ENCODE measurements around the gene LPP.

LPP gene

DNA sequence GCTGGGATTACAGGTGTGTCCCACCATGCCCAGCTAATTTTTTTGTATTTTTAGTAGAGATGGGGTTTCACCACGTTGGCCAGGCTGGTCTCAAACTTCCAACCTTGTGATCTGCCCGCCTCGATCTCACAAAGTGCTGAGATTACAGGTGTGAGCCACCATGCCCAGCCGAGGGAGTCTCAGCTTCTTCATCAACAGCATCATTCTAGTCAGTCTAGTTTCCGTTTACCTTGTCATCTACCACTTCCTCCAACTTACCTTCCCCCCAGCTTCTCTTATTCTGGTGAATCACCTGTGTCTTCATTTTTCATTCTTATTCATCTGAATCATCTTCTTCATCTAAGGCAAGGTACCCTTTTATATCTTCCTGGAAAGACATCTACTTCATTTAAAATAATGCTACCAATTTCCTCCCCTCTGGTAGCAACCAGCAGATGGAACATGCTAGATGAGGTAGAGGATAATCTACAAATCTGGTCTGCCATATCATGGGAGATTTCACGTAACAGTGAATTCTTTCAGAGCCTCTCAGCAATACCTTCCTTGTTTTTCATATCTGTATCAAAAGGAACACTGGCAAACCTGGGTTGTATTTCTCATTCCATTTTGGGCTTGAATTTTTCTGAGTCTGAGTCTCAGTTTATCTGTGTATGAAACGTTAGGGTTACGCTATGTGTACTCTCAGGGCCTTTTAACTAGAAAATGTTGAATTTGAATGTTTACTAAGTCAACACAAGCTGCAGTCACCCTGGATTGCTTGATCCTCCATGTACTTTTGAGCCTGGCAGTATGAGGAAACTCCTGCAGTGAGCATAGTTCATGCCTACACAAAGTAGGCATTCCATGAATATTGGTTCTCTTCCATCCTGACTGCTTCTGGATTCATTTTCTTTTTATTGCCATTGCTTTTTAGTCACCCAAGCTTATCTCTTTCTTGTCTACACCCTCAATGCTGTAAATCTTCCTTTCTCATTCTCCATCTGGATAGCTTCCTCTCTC, 16.8 kb downstream of the LPP start:
- DNase-seq (ENCODE audit: low spot score), result no peak

DNA sequence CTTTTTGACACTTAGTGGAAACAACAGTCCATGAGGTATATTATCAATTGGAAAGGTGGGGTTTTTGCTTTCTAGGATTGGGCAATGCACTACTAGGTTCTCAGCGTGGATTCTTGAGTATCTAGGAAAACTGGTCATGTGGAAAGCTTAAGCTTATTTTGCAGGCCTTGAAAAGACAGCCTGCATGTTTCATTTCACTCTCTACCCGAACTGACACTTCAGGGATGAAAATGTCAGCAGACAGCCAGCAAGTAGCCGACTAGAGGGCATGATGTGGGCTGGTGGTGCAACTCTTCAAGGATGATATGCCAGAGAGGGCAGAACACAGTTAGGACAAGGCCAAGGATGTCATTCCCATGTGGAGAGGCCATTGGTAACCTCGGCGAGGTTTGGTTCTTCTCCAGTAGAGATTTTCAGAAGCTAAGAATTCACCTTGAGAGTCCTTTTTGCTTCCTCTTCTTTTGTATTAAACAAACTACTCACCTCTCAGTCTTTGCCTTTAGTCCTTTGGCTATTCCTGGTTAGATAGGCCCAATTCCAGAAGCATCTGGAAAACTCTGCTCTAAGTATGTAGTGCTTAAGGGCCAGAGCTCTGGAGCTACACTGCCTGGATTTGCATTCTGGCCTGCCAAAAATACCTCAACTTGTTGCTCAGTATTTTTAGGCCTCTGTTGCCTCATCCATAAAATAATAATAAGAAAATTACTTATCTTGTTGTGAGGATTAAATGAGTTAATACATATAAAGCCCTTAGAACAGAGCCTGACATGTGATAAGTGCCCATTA, 17.9 kb downstream of the LPP start:
- no peak for DNase-seq (ENCODE audit: low spot score)

DNA sequence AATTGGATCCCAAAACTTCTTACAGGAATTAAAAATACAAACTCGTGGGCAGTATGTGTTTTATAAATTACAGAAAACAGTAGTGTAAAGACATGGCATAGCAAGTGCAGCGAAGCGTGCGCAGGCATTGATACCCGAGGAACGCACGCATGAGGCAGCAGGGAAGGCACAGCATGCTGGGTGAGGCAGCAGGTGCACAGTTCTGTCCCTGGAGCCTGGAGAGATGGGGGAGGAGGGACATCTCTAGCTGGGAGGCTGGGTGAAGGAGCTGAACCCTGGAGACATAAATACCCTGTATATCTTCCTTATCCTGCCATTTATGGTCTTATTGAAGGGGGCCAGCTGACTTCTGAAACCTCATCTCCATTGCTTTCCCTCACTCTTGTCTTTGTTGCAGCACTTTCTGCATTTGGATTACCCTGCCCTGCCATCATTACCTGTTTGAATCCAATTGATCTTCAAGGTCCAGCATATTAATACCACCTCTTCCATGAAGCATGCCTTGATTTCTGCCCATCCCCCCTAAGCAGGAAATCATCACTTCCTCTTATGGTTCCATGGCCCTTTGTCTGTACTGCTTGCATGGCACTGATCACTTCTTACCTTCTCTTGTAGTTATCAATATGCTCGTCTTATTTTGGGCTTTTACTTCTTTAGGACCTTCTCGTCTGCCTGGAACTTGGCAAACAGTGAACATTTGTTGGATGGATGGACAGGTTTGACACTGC, 20.5 kb downstream of the LPP start:
- DNase-seq (ENCODE audit: low spot score), result no peak

DNA sequence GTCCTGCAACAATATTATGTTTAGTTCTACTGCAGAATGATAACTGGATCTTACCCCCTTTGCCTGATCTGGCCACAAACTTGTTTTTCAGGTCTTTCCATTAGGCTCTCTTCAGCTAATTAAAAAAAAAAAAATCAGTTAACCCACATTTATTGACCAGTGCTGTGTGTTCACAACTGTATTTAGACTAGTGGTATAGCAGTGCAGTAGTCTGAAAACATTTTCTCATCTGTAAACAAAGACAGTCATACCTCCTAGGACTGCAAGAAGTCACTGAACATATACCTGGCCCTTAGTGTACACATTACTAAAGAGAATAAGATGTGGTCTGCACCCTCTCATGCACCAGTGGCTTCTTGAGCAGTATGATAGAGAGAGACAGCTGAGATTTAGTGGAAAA, 22.5 kb downstream of the LPP start:
- DNase-seq (ENCODE audit: low spot score), result no peak

DNA sequence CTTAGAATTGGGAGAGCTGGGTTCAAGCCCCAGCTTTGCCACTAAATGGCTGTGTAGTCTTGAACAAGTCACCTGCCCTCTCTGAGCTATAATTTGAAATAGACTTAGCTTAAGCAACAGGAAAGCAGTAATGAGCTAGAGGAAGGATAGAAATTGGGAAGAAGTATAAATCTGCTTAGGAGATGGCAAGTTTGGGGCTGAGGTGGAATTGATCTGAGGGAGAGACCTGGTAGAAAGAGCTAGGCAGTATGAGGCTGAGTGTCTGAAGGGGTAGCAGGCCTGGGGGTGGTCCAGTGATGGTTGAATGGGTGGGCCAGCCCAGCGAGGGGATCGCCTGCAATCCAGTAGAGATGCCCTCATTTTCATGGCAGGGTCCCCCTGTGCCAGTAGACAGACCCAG, 22.9 kb downstream of the LPP start:
- DNase-seq (ENCODE audit: low spot score), result no peak

DNA sequence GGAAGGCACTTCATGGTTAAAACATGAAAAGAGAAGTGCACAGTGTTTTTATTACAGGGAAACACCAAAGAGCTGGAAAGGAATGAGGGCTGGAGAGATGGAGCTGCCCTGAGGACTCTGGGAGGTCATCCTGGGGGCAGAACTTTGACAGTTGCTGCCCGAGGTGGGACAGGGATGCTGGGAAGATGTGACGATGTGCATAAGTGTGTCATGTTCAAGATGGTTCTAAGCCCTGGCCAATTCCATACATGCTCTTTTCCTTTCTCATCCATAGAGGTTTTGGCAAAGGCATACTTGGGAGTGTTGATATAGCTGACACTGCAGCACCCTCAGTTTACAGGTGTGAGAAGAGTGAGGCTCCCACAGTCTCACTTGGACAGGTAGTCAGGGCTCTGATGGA, 23.8 kb downstream of the LPP start:
- no peak for DNase-seq (ENCODE audit: low spot score)

DNA sequence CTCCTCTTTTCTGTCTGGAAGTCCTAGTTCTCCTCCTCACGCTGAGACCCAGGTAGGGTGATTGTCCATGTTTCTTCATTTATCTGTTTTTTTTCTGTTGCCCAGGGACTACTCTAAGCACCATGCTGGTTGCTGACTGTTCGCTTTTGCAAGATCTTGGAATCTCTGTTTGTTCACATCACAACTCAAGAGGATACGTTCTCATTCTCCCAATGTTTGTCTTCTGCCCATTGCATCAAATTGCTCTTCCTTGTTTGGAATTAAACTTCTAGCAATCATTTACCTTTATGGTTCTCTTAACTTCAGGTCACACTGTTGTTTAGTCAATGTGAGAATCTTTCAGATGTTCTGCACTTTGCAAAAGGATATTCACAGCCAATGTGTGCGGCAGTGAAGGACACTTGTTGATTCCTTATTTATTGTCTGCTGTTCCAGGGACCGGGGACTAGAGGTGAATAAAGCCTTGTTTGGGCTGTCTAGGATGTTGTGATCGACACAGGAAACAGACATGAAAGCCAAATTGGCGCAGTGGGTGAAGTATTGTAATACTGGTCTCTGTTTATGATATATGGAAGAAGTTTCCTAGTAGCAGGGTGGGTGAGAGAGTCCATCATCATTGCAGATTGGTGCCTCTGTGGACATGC, 24.5 kb downstream of the LPP start:
- no peak for DNase-seq (ENCODE audit: low spot score)

DNA sequence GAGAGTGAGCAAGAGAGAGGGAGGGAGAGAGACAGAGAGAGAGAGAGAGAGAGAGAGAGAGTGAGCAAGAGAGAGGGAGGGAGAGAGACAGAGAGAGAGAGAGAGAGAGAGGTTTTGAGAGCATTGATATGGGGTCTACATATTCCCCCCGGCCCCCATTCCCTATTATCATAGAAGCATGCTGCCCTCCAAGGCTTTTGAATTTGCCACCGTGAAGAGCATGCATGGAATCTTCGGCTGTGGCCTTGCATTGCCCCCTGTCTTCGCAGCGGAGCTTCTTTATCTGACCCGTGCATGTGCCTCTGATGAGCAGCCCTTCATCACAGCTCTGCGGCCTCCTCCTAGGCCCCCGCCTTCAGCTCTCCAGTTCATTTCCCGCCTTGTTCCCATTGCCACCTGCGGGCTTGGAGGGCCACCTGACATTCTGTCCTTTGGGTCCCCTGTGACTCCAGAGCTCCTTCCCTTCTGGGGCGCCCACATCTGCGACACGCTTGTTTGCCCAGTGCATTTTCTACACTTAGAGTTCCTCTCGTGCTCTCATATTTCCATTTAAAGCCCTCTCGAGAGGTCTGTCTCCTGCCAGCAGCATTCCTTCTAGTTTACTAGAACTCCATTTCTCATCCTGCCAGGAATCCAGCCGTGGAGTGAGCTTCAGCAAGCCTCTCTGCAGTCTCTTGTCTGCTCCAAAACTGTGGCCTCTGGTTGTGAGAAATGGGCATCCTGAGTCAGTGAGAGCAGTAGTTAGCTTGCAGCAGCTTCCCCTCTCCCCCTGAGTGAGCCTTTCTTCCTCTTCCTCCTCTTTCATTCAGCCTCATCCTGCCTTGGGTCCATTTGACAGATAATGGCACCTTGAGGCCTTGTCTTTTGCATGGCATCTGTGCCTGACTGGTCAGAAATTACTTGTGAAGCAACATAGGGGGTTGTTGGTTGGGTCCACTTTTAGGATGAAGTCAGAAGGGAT, 25.3 kb downstream of the LPP start:
- DNase-seq (ENCODE audit: low spot score), result peak; percentile 72

DNA sequence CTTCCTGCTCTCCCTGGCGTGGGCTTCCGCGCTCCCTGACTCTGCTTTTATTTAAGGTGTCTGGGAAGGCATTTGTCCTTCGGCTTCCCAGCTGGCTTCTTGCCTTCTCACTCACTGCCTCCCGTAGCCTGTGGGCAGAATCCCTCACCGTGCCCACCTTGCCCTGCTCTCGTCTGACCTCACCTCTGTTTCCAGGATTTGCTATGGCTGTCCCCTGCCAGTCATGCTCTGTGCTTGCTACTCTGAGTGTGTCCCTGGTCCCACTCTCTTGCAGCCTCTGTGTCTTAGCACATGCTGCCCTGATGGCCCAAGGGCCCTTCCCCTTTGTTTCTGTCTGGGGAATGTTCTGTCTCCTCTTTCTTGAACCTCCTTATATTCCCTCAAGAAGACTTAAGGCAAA, 26.2 kb downstream of the LPP start:
- no peak for DNase-seq (ENCODE audit: low spot score)

DNA sequence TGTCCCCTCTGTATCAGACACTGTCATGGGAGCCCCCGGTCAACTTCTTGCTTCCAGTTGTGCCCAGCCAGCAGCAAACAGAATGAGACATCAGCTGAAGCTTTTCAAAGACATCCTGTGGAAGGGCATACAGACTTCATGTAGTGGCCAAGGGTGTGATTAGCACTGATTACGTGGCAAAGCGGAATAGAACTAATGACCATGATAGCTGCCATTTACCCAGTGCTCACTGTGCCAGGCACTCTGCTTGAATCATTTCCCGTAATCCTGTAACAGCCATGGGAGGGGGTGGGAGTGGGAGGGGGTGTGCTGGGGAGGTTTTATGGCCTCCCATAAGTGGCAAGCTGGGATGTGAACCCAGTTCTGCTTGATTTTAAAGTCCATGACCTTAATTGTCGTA, 29.5 kb downstream of the LPP start:
- no peak for DNase-seq (ENCODE audit: low spot score)

DNA sequence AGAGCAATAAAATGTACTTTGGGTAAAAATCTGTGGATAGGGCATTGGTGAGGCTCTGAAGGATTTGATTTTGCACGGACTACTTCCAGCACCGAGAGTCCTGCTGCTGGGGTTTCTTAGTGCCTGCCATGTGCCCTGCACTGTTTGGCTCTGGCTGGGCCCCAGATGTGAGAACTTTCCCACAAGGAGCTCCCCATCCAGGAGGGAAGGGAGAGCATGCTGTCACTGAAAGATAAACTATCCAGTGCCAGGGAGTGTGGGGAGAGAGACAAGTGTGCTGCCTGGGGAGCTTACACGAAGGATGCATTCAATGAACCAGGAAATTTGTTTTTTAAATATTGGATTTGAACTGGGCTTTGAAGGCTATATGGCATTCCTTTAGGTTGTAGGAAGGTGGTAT, 30.2 kb downstream of the LPP start:
- no peak for DNase-seq (ENCODE audit: low spot score)

DNA sequence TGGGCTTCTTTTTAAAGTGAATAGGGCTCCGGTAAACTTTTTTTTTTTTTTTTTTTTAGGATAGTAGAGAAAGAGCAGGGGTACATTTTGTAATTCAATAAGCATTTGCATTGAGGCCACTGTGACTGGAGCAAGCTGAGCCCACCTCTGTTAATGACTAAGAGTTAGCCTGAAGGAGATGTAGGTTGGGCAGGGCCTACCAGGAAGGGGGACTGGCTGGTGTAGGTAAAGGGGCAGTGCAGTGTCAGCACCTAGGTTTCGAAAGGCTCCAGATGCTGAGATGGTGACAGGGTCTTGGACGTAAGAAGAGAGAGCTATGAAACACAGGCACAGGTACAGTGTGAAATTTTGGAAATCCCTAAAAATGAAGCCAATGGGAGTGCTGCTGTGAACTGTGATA, 30.7 kb downstream of the LPP start:
- DNase-seq (ENCODE audit: low spot score), result no peak

DNA sequence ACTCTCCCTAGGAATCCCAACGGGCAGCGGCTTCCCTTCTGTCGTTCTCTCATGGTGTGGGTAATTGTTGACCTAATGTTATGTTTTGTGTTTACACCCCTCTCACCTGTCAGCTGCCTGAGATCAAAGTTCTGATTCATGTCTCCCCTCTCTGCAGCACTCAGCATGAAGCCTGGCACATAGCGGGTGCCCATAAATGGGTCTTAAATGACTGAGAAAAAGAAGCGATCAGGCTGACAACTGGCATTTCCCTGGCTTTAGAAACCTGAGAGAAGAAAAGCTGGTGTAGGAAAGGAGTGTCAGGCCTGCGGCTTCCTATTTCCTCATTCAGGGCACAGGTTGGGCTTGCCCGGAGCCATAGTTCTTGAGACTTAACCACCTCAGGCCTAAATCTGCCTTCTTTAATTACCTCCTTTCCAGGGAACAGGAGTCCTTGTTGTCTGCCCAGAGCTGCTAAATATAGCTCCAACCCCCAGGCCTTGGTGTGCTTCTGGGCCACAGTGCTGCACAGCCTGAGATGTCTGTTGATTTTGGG, 31.8 kb downstream of the LPP start:
- DNase-seq (ENCODE audit: low spot score), result no peak

DNA sequence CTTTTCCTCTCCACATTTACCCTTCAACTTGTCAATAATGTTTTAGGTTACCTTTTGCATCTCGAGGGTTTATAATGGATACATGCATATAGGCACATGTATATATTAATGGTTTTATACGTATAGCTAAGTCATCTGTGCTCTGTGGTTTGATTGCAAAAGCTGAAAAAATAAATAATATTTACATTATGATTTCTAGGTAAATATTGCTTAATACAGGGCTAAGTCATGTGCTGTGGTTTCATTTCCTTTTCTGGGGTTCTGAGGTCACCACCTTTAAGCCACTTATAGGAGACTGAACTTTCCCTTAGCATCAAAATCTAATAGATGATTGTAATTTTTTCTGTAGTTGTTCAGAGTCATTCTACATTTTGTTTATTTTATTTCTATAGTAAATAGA, 33.1 kb downstream of the LPP start:
- DNase-seq (ENCODE audit: low spot score), result no peak

DNA sequence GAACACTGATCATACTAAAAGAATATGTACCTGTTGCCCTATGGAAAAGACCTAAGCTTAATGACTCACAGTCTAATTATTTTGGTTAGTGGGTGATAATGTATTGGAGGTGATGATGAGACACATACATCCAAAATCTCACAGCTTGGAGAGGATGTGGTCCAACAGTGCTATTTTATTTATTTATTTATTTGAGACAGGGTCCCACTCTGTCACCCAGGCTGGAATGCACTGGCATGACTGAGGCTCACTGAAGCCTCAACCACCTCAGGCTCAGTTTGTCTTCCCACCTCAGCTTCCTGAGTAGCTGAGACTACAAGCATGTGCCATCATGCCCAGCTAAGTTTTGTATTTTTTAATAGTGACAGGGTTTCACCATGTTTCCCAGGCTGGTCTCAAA, 35.0 kb downstream of the LPP start:
- DNase-seq (ENCODE audit: low spot score), result no peak

DNA sequence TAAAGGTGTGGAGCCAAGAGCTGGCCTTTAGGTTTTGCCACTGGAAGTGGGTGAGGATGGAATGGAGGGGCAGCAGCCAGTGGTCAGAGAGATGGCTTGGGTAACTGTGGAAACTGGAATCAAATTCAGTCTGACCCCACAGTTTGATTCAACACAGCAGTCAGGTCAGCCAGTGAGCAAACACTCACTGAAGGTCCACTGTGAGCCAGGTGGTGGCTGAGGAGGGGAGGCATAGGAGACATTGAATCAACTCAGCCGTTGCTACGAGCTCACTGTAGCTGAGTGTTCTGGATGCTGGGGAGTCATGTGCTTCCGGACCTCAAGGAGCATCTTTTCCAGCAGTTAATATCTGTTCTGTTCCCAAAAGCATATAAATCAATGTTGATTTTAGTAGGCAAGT, 37.5 kb downstream of the LPP start:
- DNase-seq (ENCODE audit: low spot score), result no peak

DNA sequence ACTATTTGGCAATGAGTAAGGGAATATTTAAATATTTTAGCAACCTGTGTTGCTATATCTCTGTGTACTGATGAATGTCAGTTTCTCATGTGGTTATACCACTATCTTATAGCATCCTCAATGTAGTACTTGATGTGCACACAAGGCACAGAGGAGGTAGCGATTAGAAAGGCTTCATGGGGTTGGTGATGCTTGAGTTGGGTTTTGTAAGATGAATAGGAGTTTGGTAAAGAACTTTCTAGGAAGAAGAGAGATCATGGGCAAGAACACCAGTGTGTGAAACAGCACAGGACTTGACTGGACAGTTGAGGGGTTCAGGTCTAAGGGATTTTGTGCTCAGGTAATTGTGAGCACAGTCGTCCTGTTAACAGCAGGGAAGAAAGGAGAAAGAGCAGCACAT, 38.1 kb downstream of the LPP start:
- no peak for DNase-seq (ENCODE audit: low spot score)

DNA sequence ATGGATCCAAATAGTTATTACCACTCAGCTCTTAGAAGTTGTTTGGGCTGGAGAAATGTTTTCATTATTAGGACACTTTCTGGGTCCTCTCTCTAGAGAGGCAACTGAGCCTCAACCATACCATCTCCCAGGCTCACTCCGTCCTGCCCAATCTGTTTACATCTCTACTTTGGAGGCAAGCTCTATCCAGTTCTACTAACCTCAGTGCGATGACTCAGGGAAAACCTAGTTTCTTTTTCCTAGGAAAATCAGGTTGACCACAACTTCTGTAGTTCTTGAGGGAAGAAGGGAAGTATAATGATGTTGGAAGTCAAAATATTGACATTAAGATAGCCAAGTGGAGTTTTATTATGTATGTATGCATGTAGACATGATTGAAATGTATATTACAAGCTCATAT, 40.4 kb downstream of the LPP start:
- no peak for DNase-seq (ENCODE audit: low spot score)

DNA sequence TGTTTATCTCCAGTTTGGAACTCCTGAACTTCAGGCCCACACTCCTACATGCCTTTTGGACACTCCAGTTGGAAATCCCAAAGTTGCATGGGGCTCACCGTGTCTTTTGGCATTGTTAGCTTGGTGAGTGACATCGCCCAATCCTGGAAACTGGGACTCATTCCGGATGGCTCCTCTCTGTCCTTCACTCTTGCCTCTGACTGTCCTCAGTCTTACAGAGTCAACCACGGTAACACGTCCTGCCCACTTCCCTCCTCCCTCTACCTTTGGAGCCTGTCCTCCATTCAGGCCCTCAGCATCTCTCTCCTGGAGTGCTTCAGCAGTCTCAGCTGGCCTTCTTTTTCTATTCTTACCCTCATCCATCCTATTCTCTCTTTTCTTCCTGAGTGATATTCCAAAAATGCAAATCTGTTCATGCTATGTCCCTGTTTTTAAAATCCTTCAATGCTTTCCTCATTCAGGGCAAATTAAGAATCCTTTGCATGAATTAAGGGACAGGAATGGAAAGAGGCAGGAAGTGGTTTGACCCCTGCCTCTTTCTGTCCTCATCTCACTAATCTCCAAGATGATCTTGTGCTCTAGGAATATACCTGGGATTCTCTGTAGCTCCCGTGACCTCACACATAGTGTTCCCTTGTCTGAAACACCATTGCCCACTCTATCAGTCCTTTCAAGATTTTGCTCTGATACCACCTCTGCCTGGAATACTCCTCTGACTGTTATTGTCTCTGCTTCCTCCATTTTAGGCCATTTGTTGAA, 42.5 kb downstream of the LPP start:
- DNase-seq (ENCODE audit: low spot score), result no peak

DNA sequence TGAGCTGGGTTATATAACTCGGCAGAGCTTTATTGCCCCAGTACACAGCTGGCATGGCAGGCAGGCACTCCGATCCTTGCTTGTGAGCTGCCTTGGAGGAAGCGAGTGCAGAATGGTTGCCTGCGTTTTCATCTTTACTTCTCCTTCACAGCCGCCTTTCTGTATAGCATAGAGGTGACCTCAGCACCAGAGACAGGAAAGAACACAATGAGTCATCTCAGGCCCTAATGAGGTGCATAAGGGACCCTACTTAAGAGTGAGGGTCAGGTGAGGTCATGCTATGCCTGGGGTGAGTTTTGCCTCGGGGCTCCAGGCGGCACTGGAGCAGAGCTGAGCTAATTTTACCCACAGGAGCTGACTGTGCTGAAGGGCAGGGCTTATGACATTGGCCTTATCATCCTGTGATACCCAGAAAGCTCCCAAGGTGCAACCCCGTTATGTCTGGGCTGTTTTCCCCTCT, 43.5 kb downstream of the LPP start:
- DNase-seq (ENCODE audit: low spot score), result no peak

Data from AG08396 (cell line).